ENCODE results near the gene RABL3. TPM values are rescaled to one million over a fixed set of nuclear protein-coding genes. Genes with fewer than 3 reads are reported as not detected.

RABL3 gene
- total and polyA plus RNA-seq, 2 of the 4 experiments (the other 2 are of a cell fraction), result 5.3 to 17.0 TPM

DNA sequence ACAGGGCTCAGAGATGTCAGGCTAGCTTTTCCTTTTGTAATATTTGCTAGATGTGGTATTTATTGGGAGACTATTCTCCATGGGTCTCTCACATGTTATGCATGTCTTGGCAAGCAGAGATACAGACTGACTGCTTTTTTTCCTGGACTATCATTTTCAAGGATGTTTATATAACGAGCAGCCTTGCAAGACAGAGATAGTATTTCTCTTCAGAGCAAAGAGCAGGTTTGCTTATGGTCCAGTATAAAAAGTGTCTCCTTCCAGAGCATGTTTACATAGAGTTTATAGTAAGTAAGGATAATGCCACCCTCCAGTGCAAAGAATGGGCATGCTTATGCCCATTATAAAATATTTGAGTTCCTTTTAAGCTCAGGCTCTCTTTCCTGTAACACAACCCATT, 24.8 kb upstream of the RABL3 start:
- Histone ChIP-seq H3K79me1 (ENCODE audit: low read depth in 1 of 2, low read length in 2 of 2) (peaks cover 32 to 54% of the 10 kb centered on the region in 2 experiments), H3K4me2 (ENCODE audit: low read depth, low read length) (no peak overlapping the region)

More for the DNA sequence above, 24.8 kb upstream of the RABL3 start:
- Histone ChIP-seq H3K4ac (ENCODE audit: low read depth, low read length) (peak overlapping the region; percentile 55; the same call in 1 of the 2 replicates), H2AK9ac (replicated peaks; ENCODE audit: low read depth, low read length, poor library complexity) (no peak overlapping the region), H4K20me1 (ENCODE audit: insufficient read depth, low read length) (no peaks in the 10 kb centered on the region), H2BK15ac (ENCODE audit: low read depth, low read length) (no peak overlapping the region), H3K27me3 (ENCODE audit: control insufficient read depth, insufficient read depth, low read length) (no peaks in the 10 kb centered on the region), H3K9ac (ENCODE audit: low read depth, low read length) (peak overlapping the region; percentile 12; the same call in 1 of the 2 replicates), H3K9me1 (ENCODE audit: insufficient read depth, low read length) (peaks cover 5% of the 10 kb centered on the region; the same call in 1 of the 2 replicates), H3K9me3 (ENCODE audit: control insufficient read depth, insufficient read depth, low read length) (no peaks in the 10 kb centered on the region), H2AK5ac (ENCODE audit: low read depth, low read length) (no peak overlapping the region), H3K14ac (replicated peaks; ENCODE audit: low read depth, low read length) (0 out of 2 replicates have a peak overlapping the region, but pooled peaks have one; percentile 18), H3K23ac (ENCODE audit: low read depth, low read length) (no peak overlapping the region), H3K18ac (ENCODE audit: low read depth, low read length) (0 out of 2 replicates have a peak overlapping the region, but pooled peaks have one; percentile 38), H2BK20ac (ENCODE audit: low read depth, low read length) (no peak overlapping the region), H2AFZ (replicated peaks; ENCODE audit: low read length, poor library complexity) (no peak overlapping the region), H4K8ac (ENCODE audit: low read depth in 2 of 2, low read length in 2 of 2) (peak overlapping the region in 1 of 2 experiments; percentile 24; a peak in 1 of 4 replicates), H4K91ac (ENCODE audit: insufficient read depth, low read depth, low read length) (peak overlapping the region; percentile 51; the same call in 1 of the 2 replicates), H4K5ac (ENCODE audit: low read depth, low read length) (no peak overlapping the region), H3K4me1 (ENCODE audit: control insufficient read depth, insufficient read depth, low read length) (peaks cover 9% of the 10 kb centered on the region), H3K27ac (ENCODE audit: insufficient read depth, low read length) (peak overlapping the region; percentile 33; the same call in 1 of the 2 replicates), H3K36me3 (ENCODE audit: control insufficient read depth, insufficient read depth, low read length) (peaks cover 4% of the 10 kb centered on the region; the same call in 1 of the 2 replicates), H3K56ac (ENCODE audit: extremely low read depth, insufficient read depth, low read length) (no peak overlapping the region), H3K4me3 (ENCODE audit: insufficient read depth, low read depth, low read length) (no peak overlapping the region), H2BK120ac (ENCODE audit: low read depth, low read length) (0 out of 2 replicates have a peak overlapping the region, but pooled peaks have one; percentile 45), H2BK5ac (ENCODE audit: low read depth, low read length, poor library complexity, severe bottlenecking) (peak overlapping the region; percentile 75)
- dilution Hi-C loops (cut with HindIII; ENCODE audit: low sequenced_read_pairs, unreplicated experiment), result no loop called here
- CTCF ChIA-PET, result interaction anchor here (1.2 kb wide), 1 partner anchor 28 kb away, joined by 3 read pairs; no protein-coding TSS in a partner anchor
- in situ Hi-C loops (cut with MboI; ENCODE audit: low sequenced_read_pairs), result no loop called here
- no TSS peak for BruUV-seq (replicated peaks)
- TF ChIP-seq MXI1 (IDR thresholded peaks at IDR 0.05; ENCODE audit: borderline replicate concordance, low read depth, low read length) (no peak), SMC3 (IDR thresholded peaks at IDR 0.05; ENCODE audit: low read depth, low read length) (no peak)
- POLR2A ChIA-PET (ENCODE audit: unreplicated experiment), result no interaction called here
- peak; percentile 82 for ATAC-seq (ENCODE audit: low read depth)
- no CpG with 5 or more reads among the region's 1 CpG for WGBS, 2 experiments (ENCODE audit: extremely low coverage in 2 of 2, insufficient read length in 1 of 2)
- intact Hi-C loops (cut with micrococcal nuclease), result no loop called here
- peak; percentile 74 for DNase-seq
